NCI-H128 (cell line): Measurements from ENCODE around the gene GBA2.

Experiments used
- DNase-seq: peaks from one replicate; lab custom pipeline; 2025; ENCODE audit not compliant: unreplicated experiment; lab: John Stamatoyannopoulos, UW

GBA2 gene

GRCh38 chr9:35748858-35749514, at the start of gene GBA2, which contains the start of gene RGP1:
GBA2 (minus strand) TSS chr9:35749228; CDS start chr9:35748704, 524 bp downstream.
RGP1 (plus strand) TSS chr9:35749287; CDS start chr9:35749756, 469 bp downstream.
- no peak for DNase-seq

- no peak for DNase-seq
These were observed 48.5 kb upstream of the GBA2 start for GRCh38 chr9:35797311-35798109.

- no peak for DNase-seq
These were observed 46.7 kb upstream of the GBA2 start for GRCh38 chr9:35795695-35796094.

GRCh38 chr9:35793461-35793860, 44.4 kb upstream of the GBA2 start:
- no peak for DNase-seq

GRCh38 chr9:35792826-35793225, 43.8 kb upstream of the GBA2 start:
- DNase-seq, result no peak

GRCh38 chr9:35792024-35792813, 43.2 kb upstream of the GBA2 start:
- no peak for DNase-seq

- no peak for DNase-seq
These were observed 42.4 kb upstream of the GBA2 start, which contains the start of gene NPR2 for GRCh38 chr9:35791297-35791921. NPR2 (plus strand) TSS chr9:35791591; CDS start chr9:35792409, 818 bp downstream.

- peak; percentile 47 for DNase-seq
These were observed 41.6 kb upstream of the GBA2 start for GRCh38 chr9:35790385-35791296.

GRCh38 chr9:35790025-35790384, 41.0 kb upstream of the GBA2 start:
- no peak for DNase-seq

- DNase-seq, result no peak
These were observed 40.5 kb upstream of the GBA2 start for GRCh38 chr9:35789541-35789940.

- DNase-seq, result no peak
These were observed 34.4 kb upstream of the GBA2 start for GRCh38 chr9:35783418-35783817.

GRCh38 chr9:35781066-35781465, 32.0 kb upstream of the GBA2 start:
- DNase-seq, result no peak

GRCh38 chr9:35778496-35778895, 29.5 kb upstream of the GBA2 start:
- DNase-seq, result no peak

- peak; percentile 69 for DNase-seq
These were observed 27.0 kb upstream of the GBA2 start for GRCh38 chr9:35776018-35776417.

- DNase-seq, result no peak
These were observed 26.0 kb upstream of the GBA2 start for GRCh38 chr9:35774907-35775635.

- no peak for DNase-seq
These were observed 22.9 kb upstream of the GBA2 start for GRCh38 chr9:35771943-35772342.

- no peak for DNase-seq
These were observed 22.5 kb upstream of the GBA2 start for GRCh38 chr9:35771534-35771933.

GRCh38 chr9:35771075-35771433, 22.0 kb upstream of the GBA2 start:
- DNase-seq, result no peak

- no peak for DNase-seq
These were observed 20.7 kb upstream of the GBA2 start for GRCh38 chr9:35769763-35770162.
